HG02973 (cell line): Measurements from ENCODE around the gene NT5DC3.
"Not testable (repeated sequence)": the region's sequence is repeated elsewhere in the genome, so short reads cannot be mapped to it uniquely, and the experiment has no call there.

Experiments used
- ATAC-seq: cut with Tn5 transposase; IDR thresholded peaks from one replicate; pipeline ENCODE4 v1.9.1; 2021; ENCODE audit warnings: moderate library complexity; ENCODE audit not compliant: unreplicated experiment

The NT5DC3 gene

DNA sequence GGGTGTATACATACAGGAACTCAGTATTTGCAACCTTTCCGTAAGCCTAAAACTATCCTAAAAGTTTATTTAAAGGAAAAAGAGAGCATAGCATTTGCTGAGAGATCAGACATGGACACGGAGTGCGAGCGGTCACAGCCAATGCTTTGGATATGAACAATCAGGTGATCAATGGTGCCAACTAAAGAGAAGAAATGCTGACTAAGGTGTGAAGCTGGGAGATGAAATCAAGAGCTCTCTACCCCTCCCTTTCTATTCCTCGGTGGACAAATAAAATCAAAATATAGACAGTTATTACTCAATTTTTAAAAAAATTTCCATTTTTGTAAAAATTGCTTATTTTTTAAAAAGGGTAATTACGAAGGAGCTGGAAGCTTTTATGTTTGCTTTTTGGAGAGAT lies 29.2 kb downstream of the NT5DC3 start:
- ATAC-seq: no peak

DNA sequence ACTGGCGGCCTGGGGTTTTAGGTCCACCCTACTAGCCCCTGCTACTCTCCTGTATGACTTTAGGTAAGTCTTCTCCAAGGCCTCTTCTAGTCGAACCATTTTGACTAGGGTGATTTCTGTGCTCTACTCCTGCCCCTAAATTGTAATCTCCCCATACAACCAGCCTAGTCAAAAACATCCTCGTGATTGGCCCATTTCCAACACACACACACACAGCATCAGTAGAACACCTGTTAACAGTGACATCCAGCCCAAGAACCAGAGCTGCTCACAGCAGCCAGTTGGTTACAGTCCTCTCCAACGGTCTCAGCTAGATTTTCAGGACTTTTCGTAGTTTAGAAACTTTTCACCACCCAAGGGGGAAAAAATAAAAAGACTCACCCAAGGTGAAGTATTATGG lies 30.9 kb downstream of the NT5DC3 start:
- no peak for ATAC-seq

DNA sequence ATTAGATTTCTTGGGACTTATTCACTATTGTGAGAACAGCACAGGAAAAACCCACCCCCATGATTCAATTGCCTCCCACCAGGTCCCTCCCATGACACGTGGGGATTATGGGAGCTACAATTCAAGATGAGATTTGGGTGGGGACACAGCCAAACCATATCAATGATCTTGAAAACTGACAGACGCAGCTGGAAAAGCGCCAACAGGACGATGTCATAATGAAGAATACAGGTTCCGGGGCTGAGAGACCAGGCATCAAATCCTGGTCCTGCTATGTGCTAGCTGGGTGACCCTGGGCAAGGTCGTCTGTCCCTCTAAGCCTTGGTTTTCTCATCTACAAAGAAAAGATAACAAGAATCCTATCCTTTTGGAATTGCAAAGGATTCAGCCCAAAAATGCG lies 31.4 kb downstream of the NT5DC3 start:
- ATAC-seq: not testable (repeated sequence)

DNA sequence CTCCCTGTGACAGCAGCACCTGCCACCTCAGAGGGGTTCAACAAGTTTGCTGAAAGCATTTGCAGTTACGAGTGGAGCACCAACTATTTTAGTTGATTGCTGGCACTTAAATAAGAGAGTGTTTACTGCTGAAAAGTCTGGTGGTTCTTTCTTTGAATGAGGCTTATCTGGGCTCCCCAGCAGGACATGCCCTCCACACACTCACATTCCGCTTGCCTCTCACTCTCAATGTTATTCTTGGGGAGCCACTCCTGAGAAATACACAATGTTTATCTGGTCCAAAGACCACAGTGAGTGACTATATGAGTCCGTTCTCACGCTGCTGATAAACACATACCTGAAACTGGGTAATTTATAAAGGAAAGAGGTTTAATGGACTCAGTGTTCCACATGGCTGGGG lies 31.9 kb downstream of the NT5DC3 start:
- no peak for ATAC-seq

GRCh38 chr12:103808239-103808880 lies 32.7 kb downstream of the NT5DC3 start:
- no peak for ATAC-seq

GRCh38 chr12:103807561-103808238 lies 33.3 kb downstream of the NT5DC3 start:
- no peak for ATAC-seq

DNA sequence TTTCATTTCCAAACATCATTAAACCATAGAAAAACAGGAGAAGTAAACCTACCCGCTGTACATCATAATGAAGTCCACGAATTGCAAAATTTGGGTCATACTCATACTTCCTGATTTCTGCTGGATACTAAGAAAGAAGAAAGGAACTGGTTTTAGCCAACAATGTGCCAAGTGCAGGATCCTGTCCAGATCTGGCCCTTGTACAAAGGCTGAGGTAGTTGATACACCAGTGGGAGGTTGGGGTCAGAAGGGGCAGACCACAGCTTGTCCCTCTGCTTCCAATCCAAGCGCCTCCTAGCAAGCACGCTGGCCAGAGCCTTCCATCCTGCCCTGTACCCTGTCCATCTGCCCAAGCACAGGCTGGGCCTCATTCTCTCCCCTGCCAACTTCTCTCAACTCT lies 34.2 kb downstream of the NT5DC3 start:
- no peak for ATAC-seq

GRCh38 chr12:103805655-103806360 lies 35.2 kb downstream of the NT5DC3 start:
- ATAC-seq: no peak

- no peak for ATAC-seq
Measured at GRCh38 chr12:103803847-103804246, 37.2 kb downstream of the NT5DC3 start.

DNA sequence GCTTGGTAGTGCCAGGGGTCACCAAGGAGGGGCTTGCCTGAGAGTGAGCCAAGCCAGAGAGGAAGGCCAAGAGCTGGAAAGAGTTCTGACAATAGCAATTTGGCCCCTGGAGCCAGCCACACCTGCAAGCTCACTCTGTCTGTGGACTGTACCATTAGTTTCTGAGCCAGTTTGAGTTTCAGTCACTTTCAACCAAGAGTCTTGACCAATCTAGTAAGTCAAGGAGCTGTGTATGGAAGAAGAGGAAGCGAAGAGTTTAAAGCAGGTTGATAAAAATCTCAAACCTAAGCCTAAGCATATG lies 38.5 kb downstream of the NT5DC3 start:
- ATAC-seq: no peak

- ATAC-seq: no peak
Measured at GRCh38 chr12:103801709-103802585, 39.1 kb downstream of the NT5DC3 start.

DNA sequence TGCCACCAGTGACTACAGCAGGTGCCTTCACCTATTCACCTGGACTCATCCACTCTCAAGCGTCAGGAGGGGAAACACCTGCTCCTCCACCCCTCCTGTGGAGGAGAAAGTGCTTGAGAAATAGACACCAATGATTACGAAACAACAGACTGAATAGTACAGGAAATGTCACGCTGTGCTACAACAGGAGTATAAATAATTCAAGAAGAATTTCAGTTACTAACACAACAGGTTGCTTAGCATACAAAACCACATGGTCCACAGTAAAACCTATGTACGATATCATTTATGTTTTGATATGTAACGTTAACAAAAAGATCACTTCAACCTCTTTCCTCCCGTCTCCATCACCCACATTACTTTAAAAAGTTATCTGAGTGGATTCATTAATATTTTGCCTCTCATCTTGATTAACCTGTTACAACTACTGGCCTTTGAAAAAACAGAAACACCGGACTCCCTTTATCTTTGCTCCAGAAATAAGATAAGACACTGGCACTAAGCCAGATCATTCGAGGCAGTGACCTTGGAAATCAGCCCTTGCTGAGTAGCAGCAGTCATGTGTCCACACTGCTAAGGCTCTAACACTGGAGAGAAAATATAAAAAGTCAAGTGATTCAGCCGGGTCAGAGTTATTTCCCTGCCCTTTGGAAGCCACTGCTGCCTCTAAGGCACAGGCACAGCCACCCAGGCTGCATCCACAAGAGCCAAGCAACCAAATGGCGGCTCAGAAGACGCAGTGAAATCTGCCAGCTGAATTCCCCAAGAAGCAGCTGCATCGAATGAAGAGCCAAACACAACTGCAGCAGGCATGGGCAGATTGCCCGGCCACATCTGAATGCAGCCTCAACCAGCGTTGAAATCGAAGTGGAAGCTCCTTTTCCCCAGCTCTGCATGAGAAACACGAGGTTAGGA lies 40.9 kb downstream of the NT5DC3 start:
- ATAC-seq: no peak

GRCh38 chr12:103799504-103799856 lies 41.6 kb downstream of the NT5DC3 start:
- no peak for ATAC-seq

DNA sequence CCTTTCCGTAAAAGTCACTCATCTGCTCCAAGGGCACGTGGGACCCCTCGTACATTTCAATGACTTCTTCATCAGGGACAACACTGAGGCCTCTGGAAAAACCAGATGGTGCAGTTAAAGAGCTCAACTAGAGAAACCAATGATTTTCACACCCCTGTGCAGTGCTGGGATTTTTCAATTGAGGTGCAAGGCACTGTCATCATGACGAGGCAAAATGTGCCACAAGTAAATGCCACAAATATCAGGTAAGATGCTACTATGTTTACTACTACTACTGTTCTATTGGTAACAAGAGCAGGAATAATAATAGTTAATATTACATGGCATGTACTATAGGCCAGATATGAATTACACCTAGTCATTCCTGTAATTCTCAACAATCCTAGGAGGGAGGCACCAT lies 42.4 kb downstream of the NT5DC3 start:
- no peak for ATAC-seq

GRCh38 chr12:103794309-103795213 lies 46.5 kb downstream of the NT5DC3 start:
- ATAC-seq: no peak

- ATAC-seq: no peak
Measured at GRCh38 chr12:103793512-103794045, 47.5 kb downstream of the NT5DC3 start.

DNA sequence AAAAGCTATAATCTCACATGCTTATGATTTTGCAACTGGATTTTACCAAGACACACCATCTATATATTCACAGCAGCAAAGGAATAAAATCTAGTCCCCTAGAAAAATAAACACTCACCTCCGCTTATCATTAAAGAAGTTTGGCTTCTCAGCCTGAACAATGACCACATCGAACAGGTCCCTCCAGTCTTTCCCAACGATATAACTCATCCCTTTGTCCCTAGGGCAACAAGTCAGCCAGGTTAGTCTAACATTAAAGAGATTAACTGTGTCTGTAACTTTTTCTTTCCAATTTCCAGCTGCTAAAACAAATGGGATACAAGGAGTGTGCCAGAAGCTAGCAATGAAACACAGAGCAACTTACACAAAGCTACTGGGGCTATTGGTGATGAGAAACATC lies 48.0 kb downstream of the NT5DC3 start:
- no peak for ATAC-seq

DNA sequence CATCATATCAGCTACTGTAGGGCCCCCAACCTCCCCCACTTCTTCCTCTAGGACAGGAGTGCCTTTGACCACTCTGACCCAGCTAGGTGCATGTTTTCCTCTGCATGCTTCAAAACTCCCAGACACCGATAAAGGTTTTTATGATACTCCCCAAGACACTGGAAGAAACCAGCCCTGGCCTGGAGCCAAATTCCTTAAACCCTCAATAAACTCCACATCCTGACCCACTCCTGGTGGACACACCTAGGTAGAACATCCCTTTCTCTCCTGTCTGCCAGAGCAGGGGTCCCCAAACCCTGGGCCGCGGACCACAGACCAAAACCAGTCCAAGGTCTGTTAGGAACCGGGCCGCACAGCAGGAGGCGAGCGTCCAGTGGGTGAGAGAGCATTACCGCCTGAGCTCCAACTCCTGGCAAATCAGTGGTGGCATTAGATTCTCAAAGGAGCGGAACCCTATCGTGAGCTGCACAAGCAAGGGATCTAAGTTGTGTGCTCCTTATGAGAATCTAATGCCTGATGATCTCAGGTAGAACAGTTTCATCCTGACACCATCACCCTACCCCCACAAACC lies 49.6 kb downstream of the NT5DC3 start:
- no peak for ATAC-seq

GRCh38 chr12:103786201-103786600 lies 54.8 kb downstream of the NT5DC3 start:
- ATAC-seq: no peak
